ENCODE measurements around the gene THY1.
"Not testable (repeated sequence)": the region's sequence is repeated elsewhere in the genome, so short reads cannot be mapped to it uniquely, and the experiment has no call there.

Gene THY1

GRCh38 chr11:119422809-119423508 lies at the start of gene THY1:
Gene THY1 (minus strand): TSS chr11:119423172. CDS start chr11:119420905, 2,267 bp downstream.
- no peak for DNase-seq (ENCODE audit: low spot score)

GRCh38 chr11:119472186-119472855 lies 49.3 kb upstream of the THY1 start:
- no peak for DNase-seq (ENCODE audit: low spot score)

GRCh38 chr11:119471329-119471728 lies 48.4 kb upstream of the THY1 start:
- DNase-seq (ENCODE audit: low spot score), result no peak

GRCh38 chr11:119470317-119471291 lies 47.6 kb upstream of the THY1 start:
- DNase-seq (ENCODE audit: low spot score), result no peak

- no peak for DNase-seq (ENCODE audit: low spot score)
Observed at GRCh38 chr11:119469506-119469905, 46.5 kb upstream of the THY1 start.

GRCh38 chr11:119468511-119468910 lies 45.5 kb upstream of the THY1 start:
- DNase-seq (ENCODE audit: low spot score), result no peak

- DNase-seq (ENCODE audit: low spot score), result no peak
Observed at GRCh38 chr11:119461229-119461963, 38.4 kb upstream of the THY1 start.

- DNase-seq (ENCODE audit: low spot score), result no peak
Observed at GRCh38 chr11:119460582-119460981, 37.6 kb upstream of the THY1 start.

GRCh38 chr11:119460097-119460496 lies 37.1 kb upstream of the THY1 start:
- no peak for DNase-seq (ENCODE audit: low spot score)

- DNase-seq (ENCODE audit: low spot score), result no peak
Observed at GRCh38 chr11:119459293-119459976, 36.5 kb upstream of the THY1 start.

GRCh38 chr11:119455708-119456107 lies 32.7 kb upstream of the THY1 start:
- DNase-seq (ENCODE audit: low spot score), result not testable (repeated sequence)

GRCh38 chr11:119455241-119455640 lies 32.3 kb upstream of the THY1 start:
- DNase-seq (ENCODE audit: low spot score), result not testable (repeated sequence)

GRCh38 chr11:119453881-119454280 lies 30.9 kb upstream of the THY1 start:
- DNase-seq (ENCODE audit: low spot score), result no peak

GRCh38 chr11:119450590-119451326 lies 27.8 kb upstream of the THY1 start:
- no peak for DNase-seq (ENCODE audit: low spot score)

- no peak for DNase-seq (ENCODE audit: low spot score)
Observed at GRCh38 chr11:119449498-119449897, 26.5 kb upstream of the THY1 start.

- DNase-seq (ENCODE audit: low spot score), result no peak
Observed at GRCh38 chr11:119448380-119448779, 25.4 kb upstream of the THY1 start.

GRCh38 chr11:119447664-119448242 lies 24.8 kb upstream of the THY1 start:
- DNase-seq (ENCODE audit: low spot score), result no peak

GRCh38 chr11:119446871-119447663 lies 24.1 kb upstream of the THY1 start:
- DNase-seq (ENCODE audit: low spot score), result no peak

GRCh38 chr11:119446434-119446833 lies 23.5 kb upstream of the THY1 start:
- DNase-seq (ENCODE audit: low spot score), result no peak
